GM06990 (cell line): ENCODE measurements around the gene SYT5.
A peak's percentile ranks its signal among the peaks of the same experiment; 100 is the strongest.
"Not testable (repeated sequence)": the region's sequence is repeated elsewhere in the genome, so short reads cannot be mapped to it uniquely, and the experiment has no call there.

Source experiments
- DNase-seq: peaks from one replicate; pipeline ENCODE4 v3.0.0-alpha.2; 2011; ENCODE audit not compliant: insufficient read length; ENCODE audit errors: extremely low read depth
- H3K27me3 ChIP-seq: replicated peaks from 2 replicates; pipeline ENCODE4 v1.6.0; 2011; ENCODE audit warnings: low read length; ENCODE audit not compliant: control insufficient read depth, insufficient read depth
- H3K36me3 ChIP-seq: 2 replicates; pipeline ENCODE4 v1.5.1; 2011; ENCODE audit warnings: low read length; ENCODE audit not compliant: control insufficient read depth, insufficient read depth
- H3K4me3 ChIP-seq: replicated peaks from 2 replicates; pipeline ENCODE4 v1.5.1; 2011; ENCODE audit warnings: low read depth, mild to moderate bottlenecking, control low read depth, low read length
- CTCF ChIP-seq: IDR thresholded peaks from 2 replicates; pipeline ENCODE4 v1.5.1; 2011; ENCODE audit warnings: low read length, control low read depth, mild to moderate bottlenecking, inconsistent platforms; ENCODE audit not compliant: insufficient read depth, poor library complexity, severe bottlenecking

Gene SYT5

DNA sequence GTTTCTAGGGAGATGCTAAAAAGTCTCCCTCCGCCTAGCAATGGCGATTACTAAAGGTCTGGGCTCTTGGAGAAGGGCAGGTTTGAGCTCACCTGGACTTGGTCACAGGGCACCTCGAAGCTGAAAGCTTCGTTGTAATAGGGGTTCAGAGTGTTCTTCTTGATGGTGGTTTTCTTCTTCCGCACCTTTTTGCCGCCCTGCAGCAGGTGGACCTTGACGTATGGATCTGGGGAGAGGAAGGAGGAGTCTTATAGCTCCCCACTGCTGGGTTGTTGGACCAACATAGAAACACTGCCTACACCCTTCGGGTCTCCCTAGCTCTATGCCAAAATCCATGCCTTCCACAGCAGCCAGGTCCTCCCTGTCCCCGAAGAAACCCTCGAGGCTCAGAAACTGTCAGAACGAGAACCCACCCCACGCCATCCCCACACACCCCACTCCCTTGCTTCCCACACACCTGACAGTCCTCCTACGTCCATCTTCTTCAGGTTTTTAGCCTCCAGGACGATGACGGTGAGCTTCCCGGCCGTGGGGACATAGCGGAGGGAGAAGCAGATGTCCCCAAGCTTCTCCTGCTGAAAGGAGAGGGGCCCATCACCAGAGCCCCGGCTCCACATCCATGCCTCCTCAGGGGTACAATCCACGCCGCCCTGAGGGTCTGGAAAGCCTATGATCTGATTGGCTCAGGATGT, 5.5 kb downstream of the SYT5 start:
- DNase-seq = no peak
- Histone ChIP-seq H3K27me3 (no peaks in the 10 kb centered on the region; the same call in none of the 2 replicates), H3K36me3 (no peaks in the 10 kb centered on the region), H3K4me3 (no peak overlapping the region)
- no peak for TF ChIP-seq CTCF

DNA sequence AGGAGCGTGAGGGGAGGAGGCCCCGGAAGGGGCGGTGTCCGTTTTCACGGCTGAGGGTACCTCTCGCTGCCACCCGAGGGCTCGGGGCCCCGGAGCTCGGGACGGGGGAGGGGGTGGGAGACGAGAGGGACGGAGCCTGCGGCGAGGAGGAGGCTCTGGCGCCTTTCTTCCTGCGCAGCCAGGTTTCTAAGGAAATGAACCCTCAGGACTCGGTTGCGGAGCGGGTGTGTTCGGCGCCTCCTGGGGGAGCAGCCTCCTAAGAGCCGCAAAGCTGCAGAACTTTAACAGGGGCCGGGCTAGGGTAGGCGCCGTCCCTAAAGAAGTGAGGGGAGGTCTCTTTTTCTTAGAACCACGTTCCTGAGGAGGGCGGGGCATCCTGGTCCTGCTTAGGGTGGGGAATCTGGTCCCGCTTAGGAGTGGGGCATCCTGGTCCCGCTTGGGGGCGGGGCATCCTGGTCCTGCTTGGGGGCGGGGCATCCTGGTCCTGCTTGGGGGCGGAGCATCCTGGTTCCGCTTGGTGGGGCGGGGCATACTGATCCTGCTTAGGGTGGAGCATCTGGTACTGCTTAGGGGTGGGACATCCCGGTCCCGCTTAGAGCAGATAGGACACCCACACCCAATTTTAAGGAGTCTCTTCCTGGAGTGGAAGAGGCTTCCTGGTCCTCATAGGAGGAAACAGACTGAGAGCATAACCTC, 6.2 kb downstream of the SYT5 start:
- Histone ChIP-seq H3K4me3 (peak overlapping the region; percentile 42), H3K27me3 (no peaks in the 10 kb centered on the region; the same call in none of the 2 replicates), H3K36me3 (no peaks in the 10 kb centered on the region)
- peak; percentile 36 for DNase-seq
- no peak for TF ChIP-seq CTCF

DNA sequence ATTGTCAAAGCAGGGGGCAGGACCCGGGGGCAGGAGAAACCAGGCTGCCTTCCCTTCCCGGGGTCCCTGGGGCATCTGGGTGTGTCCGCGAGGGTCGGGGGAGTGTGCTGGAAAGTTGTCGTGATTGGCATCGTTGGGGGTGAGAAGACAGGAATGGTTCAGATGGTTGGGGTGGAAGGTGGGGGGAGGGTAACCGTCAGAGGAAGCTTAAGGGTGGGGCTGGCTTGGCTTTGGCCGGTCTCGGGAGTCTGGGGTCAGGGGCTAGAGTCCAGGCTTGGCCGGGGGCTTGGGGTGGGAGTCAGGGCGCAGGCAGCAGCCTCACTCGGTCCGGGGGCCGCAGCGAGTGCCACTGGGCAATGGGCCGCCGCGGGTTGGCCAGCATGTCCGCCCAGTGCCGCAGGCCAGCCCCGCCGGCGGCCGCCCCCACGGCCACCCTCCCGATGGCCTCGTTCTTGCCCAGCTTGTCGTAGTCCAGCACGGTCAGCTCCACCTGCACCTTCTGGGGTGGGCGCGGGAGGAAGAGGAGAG, 6.8 kb downstream of the SYT5 start:
- TF ChIP-seq CTCF = no peak
- DNase-seq = no peak
- Histone ChIP-seq H3K36me3 (no peaks in the 10 kb centered on the region), H3K27me3 (no peaks in the 10 kb centered on the region; the same call in none of the 2 replicates), H3K4me3 (peak overlapping the region; percentile 42)

- no peak for TF ChIP-seq CTCF
- no peak for DNase-seq
- Histone ChIP-seq H3K27me3 (no peaks in the 10 kb centered on the region; the same call in none of the 2 replicates), H3K4me3 (no peak overlapping the region), H3K36me3 (no peaks in the 10 kb centered on the region)
Measured at GRCh38 chr19:55172741-55173140, 7.3 kb downstream of the SYT5 start.

DNA sequence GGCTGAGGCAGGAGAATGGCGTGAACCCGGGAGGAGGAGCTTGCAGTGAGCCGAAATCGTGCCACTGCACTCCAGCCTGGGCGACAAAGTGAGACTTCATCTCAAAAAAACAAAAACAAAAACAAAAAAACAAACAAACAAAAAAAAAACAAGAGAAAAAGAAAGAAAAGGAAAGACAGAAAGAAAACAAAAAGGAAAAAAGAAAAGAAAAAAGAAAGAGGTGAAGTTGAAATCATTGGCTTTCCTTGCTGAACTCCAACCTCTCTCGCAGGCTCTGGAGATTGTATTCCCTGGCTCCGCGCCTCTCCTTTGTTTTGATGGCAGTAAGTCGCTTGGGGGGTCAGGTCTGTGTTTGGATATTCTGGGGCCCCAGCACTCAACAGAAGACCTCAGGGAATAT, 7.8 kb downstream of the SYT5 start:
- H3K4me3 ChIP-seq, DNase-seq, H3K36me3 ChIP-seq, H3K27me3 ChIP-seq: not testable (repeated sequence)

DNA sequence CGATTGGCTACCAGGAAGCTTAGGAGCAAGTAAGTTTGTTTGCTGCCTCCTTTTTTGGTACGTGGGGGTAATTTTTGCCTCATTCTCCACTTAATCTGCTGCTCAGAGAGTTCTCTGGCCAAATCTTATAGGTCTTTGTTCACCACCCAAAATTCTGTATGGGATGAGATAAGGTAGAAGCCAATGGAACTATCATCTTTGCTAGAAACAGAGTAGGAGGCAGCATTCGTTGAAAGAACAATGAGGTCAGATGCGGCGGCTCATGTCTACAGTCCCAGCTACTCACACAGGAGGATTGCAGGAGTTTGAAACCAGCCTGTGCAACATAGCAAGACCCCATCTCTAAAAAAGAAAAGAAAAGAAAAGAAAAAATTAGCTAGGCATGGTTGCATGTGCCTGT, 8.6 kb downstream of the SYT5 start:
- no peak for TF ChIP-seq CTCF
- H3K27me3 ChIP-seq = no peaks in the 10 kb centered on the region; the same call in 1 of the 2 replicates

More for the DNA sequence above, 8.6 kb downstream of the SYT5 start:
- H3K36me3 ChIP-seq = no peaks in the 10 kb centered on the region
- no peak for DNase-seq
- H3K4me3 ChIP-seq = no peak overlapping the region
